ENCODE data around the gene CCDC51. TPM values are rescaled to one million over a fixed set of nuclear protein-coding genes. Genes with fewer than 3 reads are reported as not detected.

CCDC51 gene
- total and polyA plus RNA-seq, 4 donors: 6.4 to 12.7 (median 8.1) TPM

- no peaks in the 10 kb centered on the region for H3K4me1 ChIP-seq (ENCODE audit: control insufficient read depth in 1 of 2, insufficient read depth in 2 of 2, low read length in 2 of 2)
- ATAC-seq (ENCODE audit: low FRiP score) (no peak), DNase-seq (no peak)
- no peak overlapping the region for H3K4me3 ChIP-seq (ENCODE audit: low read length in 2 of 2)
- H3K36me3 ChIP-seq (ENCODE audit: control insufficient read depth in 1 of 2, insufficient read depth in 2 of 2, low read length in 1 of 2): peaks cover 0 to 3% of the 10 kb centered on the region in 2 donors
- intact Hi-C loops (cut with DNase I): no loop called here
- peak overlapping the region in 1 of 2 donors; percentile 24 for H3K27ac ChIP-seq (ENCODE audit: low read depth in 1 of 2, low read length in 2 of 2)
- H3K9me3 ChIP-seq (ENCODE audit: control insufficient read depth, low read length): no peaks in the 10 kb centered on the region
- WGBS, 2 donors: 71 to 75% methylated on average over 15 of the region's 15 CpGs
- no peaks in the 10 kb centered on the region for H3K27me3 ChIP-seq (ENCODE audit: control insufficient read depth in 1 of 2, insufficient read depth in 2 of 2, low read length in 1 of 2)
Observed at GRCh38 chr3:48434591-48435222, 5.2 kb downstream of the CCDC51 start.

- Histone ChIP-seq H3K27ac (ENCODE audit: low read depth in 1 of 2, low read length in 2 of 2) (no peak overlapping the region), H3K27me3 (ENCODE audit: control insufficient read depth in 1 of 2, insufficient read depth in 2 of 2, low read length in 1 of 2) (no peaks in the 10 kb centered on the region), H3K4me3 (ENCODE audit: low read length in 2 of 2) (no peak overlapping the region), H3K4me1 (ENCODE audit: control insufficient read depth in 1 of 2, insufficient read depth in 2 of 2, low read length in 2 of 2) (no peaks in the 10 kb centered on the region), H3K9me3 (ENCODE audit: control insufficient read depth, low read length) (no peaks in the 10 kb centered on the region), H3K36me3 (ENCODE audit: control insufficient read depth in 1 of 2, insufficient read depth in 2 of 2, low read length in 1 of 2) (peaks cover 0 to 3% of the 10 kb centered on the region in 2 donors)
- intact Hi-C loops (cut with DNase I): no loop called here
- WGBS, 2 donors: 82% methylated on average over 12 of the region's 12 CpGs
- ATAC-seq (ENCODE audit: low FRiP score) (no peak), DNase-seq (no peak)
Observed at GRCh38 chr3:48433472-48434118, 6.3 kb downstream of the CCDC51 start.

GRCh38 chr3:48432411-48433371, 7.2 kb downstream of the CCDC51 start:
- H3K4me1 ChIP-seq (ENCODE audit: control insufficient read depth in 1 of 2, insufficient read depth in 2 of 2, low read length in 2 of 2): no peaks in the 10 kb centered on the region
- H3K9me3 ChIP-seq (ENCODE audit: control insufficient read depth, low read length): no peaks in the 10 kb centered on the region
- H3K4me3 ChIP-seq (ENCODE audit: low read length in 2 of 2): no peak overlapping the region
- H3K27ac ChIP-seq (ENCODE audit: low read depth in 1 of 2, low read length in 2 of 2): no peak overlapping the region
- H3K36me3 ChIP-seq (ENCODE audit: control insufficient read depth in 1 of 2, insufficient read depth in 2 of 2, low read length in 1 of 2): peaks cover 0 to 3% of the 10 kb centered on the region in 2 donors
- no peak for ATAC-seq (ENCODE audit: low FRiP score)
- H3K27me3 ChIP-seq (ENCODE audit: control insufficient read depth in 1 of 2, insufficient read depth in 2 of 2, low read length in 1 of 2): no peaks in the 10 kb centered on the region
- peak in 1 of 2 donors; percentile 34 for DNase-seq
- 74 to 76% methylated on average over 16 of the region's 16 CpGs for WGBS, 2 donors
- intact Hi-C loops (cut with DNase I): no loop called here

- no peaks in the 10 kb centered on the region for H3K4me1 ChIP-seq (ENCODE audit: control insufficient read depth in 1 of 2, insufficient read depth in 2 of 2, low read length in 2 of 2)
- intact Hi-C loops (cut with DNase I): no loop called here
- no peak overlapping the region for H3K27ac ChIP-seq (ENCODE audit: low read depth in 1 of 2, low read length in 2 of 2)
- DNase-seq: peak in 1 of 2 donors; percentile 52
- no peak for ATAC-seq (ENCODE audit: low FRiP score)
- H3K27me3 ChIP-seq (ENCODE audit: control insufficient read depth in 1 of 2, insufficient read depth in 2 of 2, low read length in 1 of 2): no peaks in the 10 kb centered on the region
- H3K9me3 ChIP-seq (ENCODE audit: control insufficient read depth, low read length): no peaks in the 10 kb centered on the region
- WGBS, 2 donors: 86% methylated on average over 7 to 8 of the region's 8 CpGs
- no peak overlapping the region for H3K4me3 ChIP-seq (ENCODE audit: low read length in 2 of 2)
- H3K36me3 ChIP-seq (ENCODE audit: control insufficient read depth in 1 of 2, insufficient read depth in 2 of 2, low read length in 1 of 2): peaks cover 0 to 3% of the 10 kb centered on the region in 2 donors
Observed at GRCh38 chr3:48431224-48432029, 8.5 kb downstream of the CCDC51 start.

DNA sequence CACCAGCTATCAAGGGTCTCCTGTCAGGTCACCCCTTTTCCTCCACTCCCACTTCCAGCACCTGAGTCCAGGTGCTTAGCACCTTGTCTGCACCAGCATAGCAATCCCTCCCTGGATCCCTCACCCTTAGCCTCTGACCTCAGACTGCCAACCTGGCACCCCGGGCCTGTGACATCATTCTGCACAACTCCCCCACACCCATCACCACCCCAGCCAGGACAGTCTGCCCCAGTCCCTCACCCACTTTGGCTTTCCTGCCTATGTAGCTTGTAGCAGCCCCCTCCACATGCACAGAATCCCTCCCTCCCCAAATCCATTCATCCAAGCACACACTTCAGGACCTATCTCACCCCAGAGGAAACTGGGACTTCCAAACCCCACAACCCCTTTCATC, 9.2 kb downstream of the CCDC51 start:
- DNase-seq (peak in 1 of 2 donors; percentile 12), ATAC-seq (ENCODE audit: low FRiP score) (no peak)
- Histone ChIP-seq H3K27ac (ENCODE audit: low read depth in 1 of 2, low read length in 2 of 2) (peak overlapping the region in 1 of 2 donors; percentile 79), H3K4me3 (ENCODE audit: low read length in 2 of 2) (no peak overlapping the region), H3K36me3 (ENCODE audit: control insufficient read depth in 1 of 2, insufficient read depth in 2 of 2, low read length in 1 of 2) (peaks cover 0 to 3% of the 10 kb centered on the region in 2 donors), H3K9me3 (ENCODE audit: control insufficient read depth, low read length) (no peaks in the 10 kb centered on the region), H3K4me1 (ENCODE audit: control insufficient read depth in 1 of 2, insufficient read depth in 2 of 2, low read length in 2 of 2) (no peaks in the 10 kb centered on the region), H3K27me3 (ENCODE audit: control insufficient read depth in 1 of 2, insufficient read depth in 2 of 2, low read length in 1 of 2) (no peaks in the 10 kb centered on the region)
- WGBS, 2 donors: 86 to 90% methylated on average over 1 of the region's 1 CpG
- intact Hi-C loops (cut with DNase I): no loop called here

DNA sequence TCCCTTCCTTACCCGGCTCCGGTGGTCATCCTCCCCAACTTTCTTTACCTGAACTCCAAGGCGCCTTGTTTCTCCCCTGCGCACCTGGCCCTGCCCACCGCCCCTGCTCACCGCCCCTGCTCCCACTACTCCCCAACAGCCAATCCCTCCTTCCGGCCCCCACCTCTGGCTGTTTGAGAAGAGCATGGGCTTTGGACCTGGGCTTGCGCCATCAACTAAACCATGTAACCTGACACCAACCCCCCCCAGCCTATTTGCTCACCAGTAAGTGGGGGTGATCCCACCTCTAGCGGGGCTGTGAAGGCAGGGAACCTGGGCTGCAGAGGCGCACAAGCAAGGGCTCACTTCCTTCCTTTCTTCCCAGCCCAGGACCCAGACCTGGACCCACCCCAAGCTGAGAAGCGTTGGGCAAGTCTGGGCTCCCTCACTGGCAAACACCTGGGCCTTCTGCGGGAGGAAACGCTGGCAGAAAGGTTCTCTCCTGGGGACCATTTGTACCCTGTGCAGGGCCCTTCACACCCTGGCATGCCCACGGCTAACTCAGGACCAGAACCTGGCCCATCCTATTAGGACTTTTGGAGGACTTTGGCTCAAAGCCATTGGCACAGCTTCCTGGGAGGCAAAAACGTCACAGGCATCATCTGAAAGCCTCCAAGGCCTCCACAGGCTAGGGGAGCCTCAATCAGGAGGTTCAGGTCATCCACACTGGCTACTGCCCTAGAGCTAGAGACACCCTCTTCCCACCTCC, 9.8 kb downstream of the CCDC51 start, which contains the start of gene PLXNB1:
TSS of gene PLXNB1 (minus strand) at position 127 of the 748 bp plus-strand sequence. CDS start 5,475 bp downstream, outside the sequence.
- 9% methylated on average over 15 of the region's 15 CpGs for WGBS, 2 donors
- H3K4me1 ChIP-seq (ENCODE audit: control insufficient read depth in 1 of 2, insufficient read depth in 2 of 2, low read length in 2 of 2): no peaks in the 10 kb centered on the region
- intact Hi-C loops (cut with DNase I): no loop called here

DNA sequence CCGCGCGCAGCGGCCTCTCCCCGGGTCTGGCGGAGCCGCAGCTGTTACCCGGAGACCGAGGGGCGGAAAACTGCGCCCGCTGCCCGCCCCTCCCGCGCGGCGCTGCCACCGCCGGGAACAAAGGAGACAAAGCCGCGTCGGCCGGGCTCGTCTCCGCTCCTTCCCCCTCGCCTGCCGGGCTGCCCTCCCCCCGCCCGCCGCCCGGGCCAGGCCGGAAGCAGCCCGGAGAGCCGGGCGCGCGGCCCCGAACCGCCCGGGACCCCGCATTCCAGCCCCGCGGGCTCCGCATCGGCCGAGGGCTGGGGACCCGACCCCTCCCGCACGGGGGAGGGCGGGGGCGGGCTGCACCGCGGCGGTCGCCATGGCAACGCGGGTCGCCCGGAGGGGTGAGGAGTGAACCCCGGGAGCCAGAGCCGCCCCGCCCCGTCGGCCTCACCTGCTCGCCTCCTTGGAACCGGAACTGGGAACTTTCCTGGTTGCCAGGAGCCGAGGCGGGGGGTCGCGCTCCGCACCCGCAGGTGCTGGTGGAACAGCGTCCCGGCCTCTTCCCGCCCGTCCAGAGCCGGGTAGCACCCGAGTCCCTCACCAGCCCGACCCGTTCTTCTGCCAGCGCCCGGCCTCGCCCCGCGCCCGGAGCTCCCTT, 10.5 kb downstream of the CCDC51 start:
- 0 to 1% methylated on average over 70 to 86 of the region's 86 CpGs for WGBS, 2 donors
- peak; percentile 66 to 88 for DNase-seq
- H3K4me1 ChIP-seq (ENCODE audit: control insufficient read depth in 1 of 2, insufficient read depth in 2 of 2, low read length in 2 of 2): no peaks in the 10 kb centered on the region

More for the DNA sequence above, 9.8 kb downstream of the CCDC51 start, which contains the start of gene PLXNB1:
- DNase-seq (peak in 1 of 2 donors; percentile 86), ATAC-seq (ENCODE audit: low FRiP score) (peak; percentile 19)
- H3K27ac ChIP-seq (ENCODE audit: low read depth in 1 of 2, low read length in 2 of 2): peak within 1 kb of the TSS; percentile 85 to 87
- no peaks in the 10 kb centered on the region for H3K27me3 ChIP-seq (ENCODE audit: control insufficient read depth in 1 of 2, insufficient read depth in 2 of 2, low read length in 1 of 2)
- H3K9me3 ChIP-seq (ENCODE audit: control insufficient read depth, low read length): no peaks in the 10 kb centered on the region
- H3K4me3 ChIP-seq (ENCODE audit: low read length in 2 of 2): peak within 1 kb of the TSS; percentile 77 to 94
- peaks cover 0 to 3% of the 10 kb centered on the region in 2 donors for H3K36me3 ChIP-seq (ENCODE audit: control insufficient read depth in 1 of 2, insufficient read depth in 2 of 2, low read length in 1 of 2)

More for the DNA sequence above, 10.5 kb downstream of the CCDC51 start:
- peak overlapping the region; percentile 85 to 87 for H3K27ac ChIP-seq (ENCODE audit: low read depth in 1 of 2, low read length in 2 of 2)
- peak; percentile 25 for ATAC-seq (ENCODE audit: low FRiP score)
- peaks cover 0 to 3% of the 10 kb centered on the region in 2 donors for H3K36me3 ChIP-seq (ENCODE audit: control insufficient read depth in 1 of 2, insufficient read depth in 2 of 2, low read length in 1 of 2)
- intact Hi-C loops (cut with DNase I): no loop called here
- no peaks in the 10 kb centered on the region for H3K27me3 ChIP-seq (ENCODE audit: control insufficient read depth in 1 of 2, insufficient read depth in 2 of 2, low read length in 1 of 2)
- peak overlapping the region; percentile 77 to 94 for H3K4me3 ChIP-seq (ENCODE audit: low read length in 2 of 2)
- no peaks in the 10 kb centered on the region for H3K9me3 ChIP-seq (ENCODE audit: control insufficient read depth, low read length)
